GOT3 (cell line): ENCODE results near the gene CASP9.

ENCODE experiments used
- DNase-seq: peaks from one replicate; lab custom pipeline; 2025; ENCODE audit warnings: mixed read lengths; lab: John Stamatoyannopoulos, UW

CASP9 gene

DNA sequence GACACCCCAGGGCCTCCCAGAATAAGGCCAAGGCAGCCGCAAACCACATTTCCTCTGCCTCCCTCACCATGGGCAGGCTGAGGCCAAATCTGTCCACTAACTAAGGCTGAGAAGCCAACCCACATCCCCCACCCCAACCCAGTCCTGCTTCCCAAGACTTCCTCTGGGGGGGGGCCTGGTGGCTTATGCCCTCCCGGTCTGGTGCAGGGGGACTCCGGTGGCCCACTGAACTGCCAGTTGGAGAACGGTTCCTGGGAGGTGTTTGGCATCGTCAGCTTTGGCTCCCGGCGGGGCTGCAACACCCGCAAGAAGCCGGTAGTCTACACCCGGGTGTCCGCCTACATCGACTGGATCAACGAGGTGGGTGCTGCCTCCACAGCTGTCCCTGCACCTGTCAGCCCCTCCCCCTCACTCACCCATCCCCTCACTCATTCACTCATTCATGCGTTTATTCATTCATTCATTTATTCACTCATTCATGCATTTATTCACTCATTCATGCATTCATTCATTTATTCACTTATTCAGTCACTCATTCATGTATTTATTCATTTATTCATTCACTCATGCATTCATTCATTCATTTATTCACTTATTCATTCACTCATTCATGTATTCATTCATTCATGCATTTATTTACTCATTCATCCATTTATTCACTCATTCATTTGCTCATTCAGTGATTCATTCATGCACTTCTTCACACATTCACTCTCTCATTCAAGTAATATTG is 78.5 kb downstream of the CASP9 start:
- DNase-seq, result no peak

DNA sequence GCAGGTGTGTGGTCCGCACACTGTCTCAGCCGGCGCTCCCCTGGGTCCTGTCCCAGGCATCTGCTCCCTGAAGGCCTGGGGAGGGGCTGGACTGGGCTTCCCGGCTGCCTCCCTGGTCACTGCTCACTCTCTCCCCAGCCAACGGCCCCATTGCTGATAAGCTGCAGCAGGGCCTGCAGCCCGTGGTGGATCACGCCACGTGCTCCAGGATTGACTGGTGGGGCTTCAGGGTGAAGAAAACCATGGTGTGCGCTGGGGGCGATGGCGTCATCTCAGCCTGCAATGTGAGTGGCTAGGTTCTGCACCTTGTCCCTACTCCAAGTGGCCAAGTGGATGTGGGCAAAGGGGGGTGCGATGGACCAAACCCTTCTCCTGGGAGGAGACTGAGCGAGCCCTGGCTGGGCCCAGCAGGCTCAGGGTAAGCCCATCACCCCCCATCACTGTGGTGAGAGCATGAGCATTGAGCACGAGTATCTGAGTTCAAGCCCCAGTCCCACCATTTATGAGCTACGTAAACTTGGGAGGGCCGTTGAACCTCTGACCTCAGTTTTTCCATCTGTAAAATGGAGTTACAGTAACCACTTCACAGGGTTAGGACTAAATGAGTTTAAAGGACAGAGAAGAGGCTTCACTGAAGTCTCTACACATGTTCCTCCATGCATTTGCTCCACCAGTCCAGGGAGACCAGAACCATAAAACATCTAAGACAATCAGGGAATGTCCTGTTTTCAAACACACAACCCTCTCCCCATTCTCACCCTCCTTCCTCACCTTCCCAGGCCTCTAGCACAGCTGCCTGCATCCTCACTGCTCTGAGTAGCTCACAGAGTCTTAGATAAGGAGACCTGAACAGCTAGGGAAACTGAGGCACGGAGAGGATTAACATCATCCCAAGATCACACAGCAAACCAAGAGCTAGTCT is 79.3 kb downstream of the CASP9 start:
- DNase-seq, result no peak

GRCh38 chr1:15443281-15443680 is 80.7 kb downstream of the CASP9 start:
- DNase-seq, result no peak

- no peak for DNase-seq
These were observed 81.3 kb downstream of the CASP9 start for GRCh38 chr1:15442759-15443158.

DNA sequence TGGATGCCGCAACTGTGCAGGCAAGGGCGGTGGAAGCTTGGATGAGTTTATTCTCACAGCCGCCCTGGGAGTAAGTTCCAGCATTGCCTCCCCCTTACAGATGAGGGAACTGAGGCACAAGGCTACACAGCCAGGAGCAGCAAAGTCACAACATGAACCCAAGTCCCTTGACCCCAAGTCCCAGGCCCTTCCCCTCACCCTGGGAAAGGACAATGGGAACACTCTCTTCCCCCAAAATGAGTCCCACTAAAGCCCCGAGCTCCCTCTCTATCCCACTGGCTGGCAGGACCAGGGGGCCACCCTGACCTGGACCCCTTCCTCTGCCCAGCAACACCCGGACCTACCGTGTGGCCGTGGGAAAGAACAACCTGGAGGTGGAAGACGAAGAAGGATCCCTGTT is 81.9 kb downstream of the CASP9 start:
- no peak for DNase-seq
